IMR-90 (cell line): ENCODE data around the gene RARS1. TPM values are rescaled to one million over a fixed set of nuclear protein-coding genes. Genes with fewer than 3 reads are reported as not detected.

Experiments
- ATAC-seq: fragments of 200-7000 bp; cut with Tn5 transposase; 2 replicates; pipeline ENCODE4 v1.9.1; 2020; ENCODE audit warnings: low read depth, mild to moderate bottlenecking, moderate library complexity
- BruUV-seq: library from RNA; stranded (reverse); fragments of 400-500 nt; replicated peaks from 2 replicates; lab custom pipeline; 2021; lab: Mats Ljungman, UMichigan
- CTCF ChIA-PET: fragments of 300-600 bp; formaldehyde crosslinking; extraction: SDS; loops from one replicate; lab custom pipeline; 2021; ENCODE audit warnings: antibody characterized with exemption; lab: Yijun Ruan, JAX
- POLR2A ChIA-PET: fragments of 300-600 bp; sonication (Branson Sonifier 250); formaldehyde crosslinking; loops from one replicate; lab custom pipeline; 2022; ENCODE audit warnings: antibody characterized with exemption; ENCODE audit not compliant: unreplicated experiment; lab: Charles Lee
- DNase-seq: peaks from one replicate; pipeline ENCODE4 v3.0.0; 2013
- H2AFZ ChIP-seq: replicated peaks from 2 replicates; pipeline ENCODE3; 2013; ENCODE audit warnings: low read length, mild to moderate bottlenecking; ENCODE audit not compliant: poor library complexity
- H2AK5ac ChIP-seq: 2 replicates; pipeline ENCODE4 v1.6.1; 2013; ENCODE audit warnings: low read depth, low read length, inconsistent platforms
- H2AK9ac ChIP-seq: replicated peaks from 2 replicates; pipeline ENCODE3; 2013; ENCODE audit warnings: mild to moderate bottlenecking, low read depth, low read length, moderate library complexity; ENCODE audit not compliant: poor library complexity
- H2BK120ac ChIP-seq: 2 replicates; pipeline ENCODE4 v1.6.1; 2013; ENCODE audit warnings: low read depth, low read length, inconsistent platforms
- H2BK15ac ChIP-seq: 3 replicates; pipeline ENCODE4 v1.6.1; 2013; ENCODE audit warnings: low read depth, low read length, inconsistent platforms
- H2BK20ac ChIP-seq: 2 replicates; pipeline ENCODE4 v1.6.1; 2013; ENCODE audit warnings: low read depth, mild to moderate bottlenecking, inconsistent platforms, low read length, moderate library complexity
- H2BK5ac ChIP-seq: 2 replicates; pipeline ENCODE4 v1.6.1; 2013; ENCODE audit warnings: mild to moderate bottlenecking, low read depth, low read length, inconsistent platforms; ENCODE audit not compliant: poor library complexity, severe bottlenecking
- H3K14ac ChIP-seq: replicated peaks from 2 replicates; pipeline ENCODE4 v1.6.1; 2013; ENCODE audit warnings: low read depth, low read length, inconsistent platforms
- H3K18ac ChIP-seq: 2 replicates; pipeline ENCODE4 v1.6.1; 2013; ENCODE audit warnings: low read depth, low read length, control low read depth
- H3K23ac ChIP-seq: 2 replicates; pipeline ENCODE4 v1.6.1; 2013; ENCODE audit warnings: low read depth, low read length, inconsistent platforms
- H3K27ac ChIP-seq: 2 replicates; pipeline ENCODE4 v1.5.1; 2013; ENCODE audit warnings: mild to moderate bottlenecking, control low read depth, low read length; ENCODE audit not compliant: insufficient read depth
- H3K27me3 ChIP-seq: 2 replicates; pipeline ENCODE4 v1.6.1; 2013; ENCODE audit warnings: low read length; ENCODE audit not compliant: control insufficient read depth, insufficient read depth
- H3K36me3 ChIP-seq: 2 replicates; pipeline ENCODE4 v1.6.1; 2013; ENCODE audit warnings: low read length, mixed read lengths; ENCODE audit not compliant: control insufficient read depth, insufficient read depth
- H3K4ac ChIP-seq: 2 replicates; pipeline ENCODE4 v1.6.1; 2013; ENCODE audit warnings: low read depth, low read length, inconsistent platforms
- H3K4me1 ChIP-seq: 2 replicates; pipeline ENCODE4 v1.6.1; 2013; ENCODE audit warnings: low read length, mixed read lengths; ENCODE audit not compliant: control insufficient read depth, insufficient read depth
- H3K4me2 ChIP-seq: 2 replicates; pipeline ENCODE4 v1.6.1; 2013; ENCODE audit warnings: low read depth, mild to moderate bottlenecking, control low read depth, low read length, moderate library complexity
- H3K4me3 ChIP-seq: 2 replicates; pipeline ENCODE4 v1.5.1; 2013; ENCODE audit warnings: low read depth, mild to moderate bottlenecking, control low read depth, low read length, moderate library complexity; ENCODE audit not compliant: insufficient read depth
- H3K56ac ChIP-seq: 2 replicates; pipeline ENCODE4 v1.6.1; 2013; ENCODE audit warnings: low read length, inconsistent platforms; ENCODE audit not compliant: insufficient read depth; ENCODE audit errors: extremely low read depth
- H3K79me1 ChIP-seq, 2 experiments: 2 replicates each; pipeline ENCODE4 v1.6.1; 2013; ENCODE audit warnings: low read length in 2 of 2, inconsistent platforms in 1 of 2, low read depth in 1 of 2
- H3K9ac ChIP-seq: 2 replicates; pipeline ENCODE4 v1.6.1; 2013; ENCODE audit warnings: low read depth, low read length, control low read depth
- H3K9me1 ChIP-seq: 2 replicates; pipeline ENCODE4 v1.6.1; 2013; ENCODE audit warnings: low read length, inconsistent platforms; ENCODE audit not compliant: insufficient read depth
- H3K9me3 ChIP-seq: 2 replicates; pipeline ENCODE4 v1.6.1; 2013; ENCODE audit warnings: low read length; ENCODE audit not compliant: control insufficient read depth, insufficient read depth
- H4K20me1 ChIP-seq: 2 replicates; pipeline ENCODE4 v1.6.1; 2013; ENCODE audit warnings: low read length, inconsistent platforms; ENCODE audit not compliant: insufficient read depth
- H4K5ac ChIP-seq: 2 replicates; pipeline ENCODE4 v1.6.1; 2013; ENCODE audit warnings: mild to moderate bottlenecking, low read depth, low read length, control low read depth
- H4K8ac ChIP-seq, 2 experiments: 2 replicates each; pipeline ENCODE4 v1.6.1; 2013; ENCODE audit warnings: low read depth in 2 of 2, low read length in 2 of 2, control low read depth in 1 of 2, inconsistent platforms in 1 of 2
- H4K91ac ChIP-seq: 2 replicates; pipeline ENCODE4 v1.6.1; 2013; ENCODE audit warnings: low read depth, low read length, inconsistent platforms; ENCODE audit not compliant: insufficient read depth
- CHD1 ChIP-seq: IDR thresholded peaks from 2 replicates; pipeline ENCODE4 v1.6.1; 2012; ENCODE audit warnings: low read depth, low read length, improper control_type of control experiment
- ELK1 ChIP-seq: fragments of 150-350 bp; IDR thresholded peaks from 2 replicates; pipeline ENCODE4 v1.6.1; 2016; ENCODE audit warnings: low read depth, mild to moderate bottlenecking, low read length, moderate library complexity, borderline replicate concordance
- MAZ ChIP-seq: IDR thresholded peaks from 2 replicates; pipeline ENCODE4 v1.6.1; 2012; ENCODE audit warnings: low read depth, mild to moderate bottlenecking, low read length, improper control_type of control experiment, moderate library complexity, borderline replicate concordance
- NFE2L2 ChIP-seq: fragments of 150-350 bp; IDR thresholded peaks from 2 replicates; pipeline ENCODE4 v1.6.1; 2016; ENCODE audit warnings: low read depth, mild to moderate bottlenecking, low read length
- RAD21 ChIP-seq: IDR thresholded peaks from 2 replicates; pipeline ENCODE4 v1.6.1; 2012; ENCODE audit warnings: low read length, improper control_type of control experiment
- RCOR1 ChIP-seq: IDR thresholded peaks from 2 replicates; pipeline ENCODE4 v1.6.1; 2012; ENCODE audit warnings: mild to moderate bottlenecking, low read length, improper control_type of control experiment; ENCODE audit not compliant: insufficient replicate concordance
- SMC3 ChIP-seq: fragments of 150-350 bp; IDR thresholded peaks from 2 replicates; pipeline ENCODE4 v1.6.1; 2016; ENCODE audit warnings: low read depth, mild to moderate bottlenecking, antibody characterized with exemption, low read length, moderate library complexity
- USF2 ChIP-seq: fragments of 150-350 bp; IDR thresholded peaks from 2 replicates; pipeline ENCODE4 v1.6.1; 2017; ENCODE audit warnings: mild to moderate bottlenecking, antibody characterized with exemption, low read length, low read depth
- WGBS, 2 experiments: methylation state at CpG; one replicate each; pipeline versions ENCODE4 v1.1.5 to v1.1.7; 2013; ENCODE audit warnings: missing lambda C conversion rate in 2 of 2; ENCODE audit not compliant: insufficient read length in 1 of 2; ENCODE audit errors: extremely low coverage in 2 of 2; 5-methylcytosine and 5-hydroxymethylcytosine counted together
- dilution Hi-C: fragments of 300-500 bp; cut with HindIII; formaldehyde crosslinking; loops from one replicate; pipeline ENCODE4 v1.14.3; 2018; ENCODE audit warnings: low sequenced_read_pairs; ENCODE audit not compliant: unreplicated experiment
- in situ Hi-C: fragments of 300-500 bp; cut with MboI; formaldehyde crosslinking; loops from 3 replicates; pipeline ENCODE4 v1.14.3; 2019; ENCODE audit warnings: low sequenced_read_pairs, inconsistent platforms, mixed read lengths
- intact Hi-C: fragments of 100-400 bp; cut with micrococcal nuclease; formaldehyde crosslinking; loops from 2 replicates; pipeline ENCODE4 v1.10.0; 2022
- polyA plus RNA-seq, 3 experiments: library from polyadenylated mRNA; depleted of rRNA; stranded (reverse); fragments of >200 nt; gene quantifications; 2 replicates each; pipeline ENCODE4 v1.2.3, GENCODE V29; 2012; ENCODE audit warnings: low replicate concordance in 1 of 3
- total RNA-seq: library from RNA; depleted of rRNA; stranded (reverse); fragments of >200 nt; gene quantifications from 2 replicates; pipeline ENCODE4 v1.2.3, GENCODE V29; 2012

RARS1 gene
- total and polyA plus RNA-seq, 2 of the 4 experiments (the other 2 are of a cell fraction): 80.4 to 153 TPM

GRCh38 chr5:168549554-168549953, 63.3 kb downstream of the RARS1 start:
- Histone ChIP-seq H3K9ac (no peak overlapping the region), H4K5ac (no peak overlapping the region), H2BK15ac (no peak overlapping the region), H3K36me3 (peaks cover 9% of the 10 kb centered on the region), H3K27ac (no peak overlapping the region), H3K18ac (no peak overlapping the region), H3K23ac (no peak overlapping the region), H2BK120ac (no peak overlapping the region), H2AFZ (no peak overlapping the region), H4K20me1 (peaks cover 9% of the 10 kb centered on the region; the same call in 1 of the 2 replicates), H2BK20ac (no peak overlapping the region), H3K9me1 (no peaks in the 10 kb centered on the region; the same call in 1 of the 2 replicates), H3K27me3 (no peaks in the 10 kb centered on the region), H4K8ac (no peak overlapping the region), H3K9me3 (no peaks in the 10 kb centered on the region), H3K56ac (no peak overlapping the region), H2AK9ac (no peak overlapping the region), H3K4ac (no peak overlapping the region), H4K91ac (no peak overlapping the region), H2BK5ac (no peak overlapping the region), H3K4me3 (no peak overlapping the region), H2AK5ac (no peak overlapping the region), H3K14ac (no peak overlapping the region), H3K79me1 (peaks cover 11 to 21% of the 10 kb centered on the region in 2 experiments), H3K4me1 (0 out of 2 replicates have a peak, but pooled peaks cover 4% of the 10 kb centered on the region), H3K4me2 (no peak overlapping the region)
- POLR2A ChIA-PET: no interaction called here
- dilution Hi-C loops (no loop called here), in situ Hi-C loops (no loop called here), intact Hi-C loops (no loop called here)
- DNase-seq (no peak), ATAC-seq (no peak)
- CTCF ChIA-PET: no interaction called here
- TF ChIP-seq NFE2L2 (no peak), USF2 (no peak), SMC3 (no peak), CHD1 (no peak), RCOR1 (no peak), RAD21 (no peak), ELK1 (no peak), MAZ (no peak)
- BruUV-seq: no TSS peak
- WGBS, 2 experiments: no CpG with 5 or more reads among the region's 7 CpGs
